Ovary (tissue), 9 donors: Measurements from ENCODE around the gene KRTAP20-1. TPM values are rescaled to one million over a fixed set of nuclear protein-coding genes. Genes with fewer than 3 reads are reported as not detected.

ENCODE experiments used
- DNase-seq, 5 donors: peaks; one replicate each; pipeline ENCODE4 v3.0.0-alpha.2; 2019 to 2020
- H3K27ac ChIP-seq, 2 donors: fragments of 200-600 bp; one replicate each; pipeline versions ENCODE4 v1.5.1 to v1.8.0; 2019 to 2022
- H3K27me3 ChIP-seq: fragments of 200-600 bp; one replicate; pipeline ENCODE4 v1.8.0; 2022
- H3K36me3 ChIP-seq: fragments of 200-600 bp; sonication (generic); one replicate; pipeline ENCODE4 v1.5.1; 2019
- H3K4me1 ChIP-seq: one replicate; pipeline ENCODE4 v1.8.1; 2013; ENCODE audit warnings: mild to moderate bottlenecking, moderate library complexity; ENCODE audit not compliant: insufficient read depth
- H3K4me3 ChIP-seq: fragments of 200-600 bp; sonication (generic); one replicate; pipeline ENCODE4 v1.5.1; 2017
- H3K9me3 ChIP-seq, 2 donors: fragments of 200-600 bp in 1 of 2; sonication (generic) in 1 of 2; one replicate each; pipeline versions ENCODE4 v1.5.1 to v1.8.1; 2013 to 2019; ENCODE audit warnings: mild to moderate bottlenecking in 1 of 2, moderate library complexity in 1 of 2
- CTCF ChIP-seq, 3 donors: fragments of 450-650 bp in 2 of 3; fragments of 200-600 bp in 1 of 3; IDR thresholded peaks; one replicate each; pipeline versions ENCODE4 v1.5.1 to v1.8.0; 2016 to 2022; ENCODE audit warnings: antibody characterized with exemption in 3 of 3, mild to moderate bottlenecking in 1 of 3
- EP300 ChIP-seq: sonication (generic); formaldehyde crosslinking; IDR thresholded peaks from one replicate; pipeline ENCODE4 v1.6.1; 2017; ENCODE audit warnings: antibody characterized with exemption
- POLR2A ChIP-seq: fragments of 450-650 bp; IDR thresholded peaks from one replicate; pipeline ENCODE4 v1.6.1; 2017; ENCODE audit warnings: antibody characterized with exemption, mild to moderate bottlenecking, moderate library complexity
- WGBS, 3 donors: extraction: QIAGEN DNeasy Blood & Tissue Kit in 1 of 3; methylation state at CpG; one replicate each; pipeline versions ENCODE4 v1.1.5 to v1.1.7; 2013 to 2017; 5-methylcytosine and 5-hydroxymethylcytosine counted together
- intact Hi-C, 4 donors: fragments of 100-400 bp; cut with DNase I; formaldehyde crosslinking; loops; one replicate each; pipeline versions ENCODE4 v1.11.0 to v1.15.1; 2022 to 2023
- polyA plus RNA-seq, 2 donors: library from polyadenylated mRNA; stranded (reverse); fragments of 200-250 nt in 1 of 2; fragments of 350-450 nt in 1 of 2; fragmentation: Illumina TruSeq in 1 of 2; extraction: RNeasy Lipid Tissue Mini Kit (QIAGEN cat#74804) in 1 of 2; gene quantifications; one replicate each; pipeline ENCODE4 v1.2.3, GENCODE V29; 2013 to 2014
- total RNA-seq, 7 donors: library from RNA; depleted of rRNA in 2 of 7; stranded (reverse); fragments of >200 nt in 2 of 7; fragmentation: NEBNext Ultra II Directional in 3 of 7; extraction: Animal tissue kit (Norgen Biotek cat#: 25700) in 3 of 7; gene quantifications; one replicate each; pipeline versions ENCODE4 v1.1.0 to v1.2.4, GENCODE V29; 2016 to 2023
- donor health status: DM: no; HTN: no; CAD: no; lungs with moderate emphysema.
- donor health status: DM: no; HTN: no; CAD: no.
- donor health status: Bipolar disorder and iron deficiency.
- donor health status: DM: yes; HTN: yes; CAD: no.
- donor health status: DM: no; HTN: no; CAD: no.
- donor health status: DM: yes; HTN: yes; CAD: no.

Gene KRTAP20-1
- total and polyA plus RNA-seq, 9 donors: not detected

DNA sequence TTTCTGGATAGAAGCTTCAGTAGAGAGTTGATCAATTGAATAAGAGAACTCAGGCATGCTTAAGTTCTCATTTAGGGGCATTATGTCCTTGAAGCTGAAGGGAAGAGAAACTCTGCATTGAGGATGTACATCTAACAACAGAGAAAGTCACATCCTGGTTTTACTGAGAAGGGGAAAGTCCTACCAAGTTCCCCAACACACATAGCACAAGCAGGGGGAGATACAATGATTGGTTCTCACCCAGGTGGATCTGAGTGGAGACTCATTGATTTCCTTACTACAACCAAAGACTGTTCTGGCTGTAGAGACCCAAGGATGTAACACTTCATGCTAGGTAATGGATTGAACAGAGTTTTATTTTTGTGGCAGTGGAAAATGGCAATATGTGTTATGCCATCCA, 1.0 kb upstream of the KRTAP20-1 start:
- intact Hi-C loops: no loop called here
- no peak for TF ChIP-seq EP300
- TF ChIP-seq CTCF (IDR thresholded peaks at IDR 0.05): no peak
- no peak for TF ChIP-seq POLR2A
- Histone ChIP-seq H3K36me3 (no peaks in the 10 kb centered on the region), H3K9me3 (no peaks in the 10 kb centered on the region), H3K4me1 (no peaks in the 10 kb centered on the region), H3K4me3 (no peak overlapping the region), H3K27me3 (no peaks in the 10 kb centered on the region), H3K27ac (no peak overlapping the region)
- DNase-seq: no peak

- H3K9me3 ChIP-seq: no peaks in the 10 kb centered on the region
- DNase-seq: no peak
- TF ChIP-seq POLR2A (no peak), CTCF (IDR thresholded peaks at IDR 0.05) (no peak), EP300 (no peak)
Measured at GRCh38 chr21:30620080-30620479, 3.9 kb downstream of the KRTAP20-1 start.

DNA sequence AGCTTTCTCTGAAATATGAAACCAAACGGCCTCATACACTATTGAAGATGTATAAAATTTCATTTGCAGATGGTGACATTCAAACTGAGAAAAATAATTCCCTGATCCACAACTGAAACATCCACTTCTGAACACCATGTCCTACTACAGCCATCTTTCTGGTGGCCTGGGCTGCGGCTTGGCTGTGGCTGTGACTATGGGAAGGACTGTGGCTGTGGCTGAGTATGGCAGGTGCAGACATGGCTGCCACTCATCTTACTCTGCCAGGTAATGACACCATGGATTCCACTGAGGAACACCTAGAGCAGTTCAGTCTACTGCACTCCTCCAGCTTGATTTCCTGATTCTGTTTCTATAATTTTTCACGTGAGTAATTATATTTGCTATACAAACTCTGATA, 4.3 kb downstream of the KRTAP20-1 start, which contains the start of gene KRTAP20-4:
KRTAP20-4 (plus strand) TSS at position 106 of the 400 bp plus-strand sequence.
- no peak for DNase-seq
- no peak for TF ChIP-seq EP300
- TF ChIP-seq CTCF (IDR thresholded peaks at IDR 0.05): no peak
- no peak for TF ChIP-seq POLR2A

More at GRCh38 chr21:30620080-30620479, 3.9 kb downstream of the KRTAP20-1 start:
- H3K27me3 ChIP-seq: no peaks in the 10 kb centered on the region
- intact Hi-C loops: no loop called here
- no peak overlapping the region for H3K27ac ChIP-seq
- H3K4me1 ChIP-seq: no peaks in the 10 kb centered on the region
- no peak overlapping the region for H3K4me3 ChIP-seq
- H3K36me3 ChIP-seq: no peaks in the 10 kb centered on the region

DNA sequence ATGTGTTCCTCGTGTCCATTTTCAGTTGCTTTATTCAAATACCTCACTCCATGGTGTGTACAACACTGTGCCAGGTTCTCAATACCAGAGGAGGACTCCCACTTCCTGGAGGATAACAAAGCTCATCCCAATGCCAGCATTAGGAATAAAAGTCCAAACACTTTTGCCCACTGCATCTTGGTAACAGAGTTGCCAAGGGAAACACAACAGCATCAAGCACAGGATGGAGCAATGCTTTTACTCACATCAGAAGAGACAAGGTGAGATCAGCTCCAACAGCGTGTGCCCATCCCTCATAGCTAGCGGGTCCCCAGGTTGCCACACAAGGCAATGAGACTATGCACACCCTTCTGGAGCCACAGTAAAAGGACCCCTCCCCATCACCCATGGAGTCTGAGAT, 7.1 kb downstream of the KRTAP20-1 start:
- Histone ChIP-seq H3K36me3 (no peaks in the 10 kb centered on the region), H3K9me3 (no peaks in the 10 kb centered on the region), H3K27ac (no peak overlapping the region), H3K4me1 (no peaks in the 10 kb centered on the region), H3K4me3 (no peak overlapping the region), H3K27me3 (no peaks in the 10 kb centered on the region)
- no peak for DNase-seq
- TF ChIP-seq CTCF (IDR thresholded peaks at IDR 0.05) (no peak), POLR2A (no peak), EP300 (no peak)
- WGBS, 3 donors: 84 to 93% (median 91%) methylated on average over 3 of the region's 3 CpGs
- intact Hi-C loops: no loop called here

More for the DNA sequence above, 4.3 kb downstream of the KRTAP20-1 start, which contains the start of gene KRTAP20-4:
- WGBS, 3 donors: 68 to 78% (median 69%) methylated on average over 3 of the region's 3 CpGs
- no peaks in the 10 kb centered on the region for H3K9me3 ChIP-seq
- no peak within 1 kb of the TSS for H3K27ac ChIP-seq
- H3K4me3 ChIP-seq: no peak within 1 kb of the TSS
- H3K36me3 ChIP-seq: no peaks in the 10 kb centered on the region
- intact Hi-C loops: no loop called here
- H3K27me3 ChIP-seq: no peaks in the 10 kb centered on the region
- no peaks in the 10 kb centered on the region for H3K4me1 ChIP-seq
